Right atrium auricular region (tissue), 2 donors: ENCODE data around the gene ZRANB3. TPM values are rescaled to one million over a fixed set of nuclear protein-coding genes. Genes with fewer than 3 reads are reported as not detected.

Experiments used
- DNase-seq: peaks from one replicate; pipeline ENCODE4 v3.0.0-alpha.2; 2019; ENCODE audit warnings: low spot score
- H3K27ac ChIP-seq, 2 donors: fragments of 200-600 bp; sonication (generic); 1 replicate in 1 of 2; 2 replicates in 1 of 2; pipeline ENCODE4 v1.5.1; 2016 to 2019
- H3K27me3 ChIP-seq, 2 donors: fragments of 200-600 bp; sonication (generic); one replicate each; pipeline versions ENCODE4 v1.5.1 to v1.6.0; 2017 to 2019
- H3K36me3 ChIP-seq: fragments of 200-600 bp; sonication (generic); one replicate; pipeline ENCODE4 v1.5.1; 2016
- H3K4me1 ChIP-seq, 2 donors: fragments of 200-600 bp; sonication (generic); one replicate each; pipeline versions ENCODE4 v1.5.1 to v1.6.0; 2017 to 2019
- H3K4me3 ChIP-seq, 2 donors: fragments of 200-600 bp; sonication (generic); 1 replicate in 1 of 2; 2 replicates in 1 of 2; pipeline ENCODE4 v1.5.1; 2017 to 2019; ENCODE audit warnings: mild to moderate bottlenecking in 1 of 2, moderate library complexity in 1 of 2
- H3K9me3 ChIP-seq, 2 donors: fragments of 200-600 bp; sonication (generic); one replicate each; pipeline ENCODE4 v1.5.1; 2019
- total RNA-seq, 2 donors: library from RNA; depleted of rRNA; stranded (reverse); fragments of >200 nt; gene quantifications; one replicate each; pipeline ENCODE4 v1.1.0, GENCODE V29; 2016
- TF ChIP-seq, protein P1 (sequence below), 2 donors: fragments of 200-600 bp; sonication (generic); IDR thresholded peaks; one replicate each; pipeline ENCODE4 v1.5.1; 2019; ENCODE audit warnings: antibody characterized with exemption in 2 of 2

ZRANB3 gene
- 1 to 10 TPM; 1.6 to 2.3 TPM for total RNA-seq

DNA sequence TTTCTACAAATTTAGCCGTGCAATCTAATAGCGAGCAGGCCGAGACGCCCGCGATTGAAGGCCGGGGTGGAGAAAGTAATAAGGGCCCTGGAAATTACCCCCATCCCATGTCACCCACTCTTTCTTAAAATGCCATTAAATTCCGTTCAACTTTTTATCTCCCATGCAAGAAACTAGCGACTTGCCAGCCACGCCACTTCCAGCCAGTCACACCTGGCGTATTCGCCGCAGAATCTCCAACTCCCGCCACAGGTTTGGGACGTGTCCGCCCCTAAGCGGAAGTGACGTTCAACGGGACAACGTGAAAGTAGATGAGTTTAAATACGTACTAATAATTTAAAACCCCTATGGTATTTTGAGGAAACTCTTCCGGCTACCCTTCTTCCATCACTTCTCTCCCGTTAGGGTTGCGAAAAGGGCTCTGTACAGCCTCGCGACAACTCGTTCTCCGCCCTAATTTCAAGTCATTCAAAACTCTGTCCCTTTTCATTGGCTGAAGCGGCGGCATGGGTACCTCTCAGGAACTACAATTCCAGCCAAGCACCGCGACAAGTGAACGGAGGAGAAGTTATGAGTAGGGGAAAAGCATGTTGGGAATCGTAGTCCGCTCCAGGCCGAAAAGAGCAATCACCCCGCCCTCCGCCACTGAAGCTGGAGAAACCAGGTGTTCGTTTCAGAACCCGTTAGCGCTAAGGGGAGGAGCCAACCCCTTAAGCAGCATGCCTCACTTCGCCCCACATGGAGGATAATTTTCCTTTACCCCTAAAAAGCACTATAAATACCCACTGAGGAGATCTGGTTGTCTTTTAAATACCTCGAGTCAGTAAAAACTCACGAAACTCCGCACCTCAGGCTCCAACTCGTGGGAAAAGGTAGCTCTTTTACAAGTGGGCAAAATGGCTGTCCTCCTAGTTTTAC, at the start of gene ZRANB3:
TSS of gene ZRANB3 (minus strand) at position 906 of the 918 bp plus-strand sequence.
- TF ChIP-seq, protein P1, sequence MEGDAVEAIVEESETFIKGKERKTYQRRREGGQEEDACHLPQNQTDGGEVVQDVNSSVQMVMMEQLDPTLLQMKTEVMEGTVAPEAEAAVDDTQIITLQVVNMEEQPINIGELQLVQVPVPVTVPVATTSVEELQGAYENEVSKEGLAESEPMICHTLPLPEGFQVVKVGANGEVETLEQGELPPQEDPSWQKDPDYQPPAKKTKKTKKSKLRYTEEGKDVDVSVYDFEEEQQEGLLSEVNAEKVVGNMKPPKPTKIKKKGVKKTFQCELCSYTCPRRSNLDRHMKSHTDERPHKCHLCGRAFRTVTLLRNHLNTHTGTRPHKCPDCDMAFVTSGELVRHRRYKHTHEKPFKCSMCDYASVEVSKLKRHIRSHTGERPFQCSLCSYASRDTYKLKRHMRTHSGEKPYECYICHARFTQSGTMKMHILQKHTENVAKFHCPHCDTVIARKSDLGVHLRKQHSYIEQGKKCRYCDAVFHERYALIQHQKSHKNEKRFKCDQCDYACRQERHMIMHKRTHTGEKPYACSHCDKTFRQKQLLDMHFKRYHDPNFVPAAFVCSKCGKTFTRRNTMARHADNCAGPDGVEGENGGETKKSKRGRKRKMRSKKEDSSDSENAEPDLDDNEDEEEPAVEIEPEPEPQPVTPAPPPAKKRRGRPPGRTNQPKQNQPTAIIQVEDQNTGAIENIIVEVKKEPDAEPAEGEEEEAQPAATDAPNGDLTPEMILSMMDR (IDR thresholded peaks at IDR 0.05) = no peak
- Histone ChIP-seq H3K4me3 (peak within 1 kb of the TSS; percentile 71 to 93), H3K4me1 (peaks cover 0 to 22% of the 10 kb centered on the region in 2 donors), H3K27me3 (no peaks in the 10 kb centered on the region), H3K36me3 (no peaks in the 10 kb centered on the region), H3K27ac (peak within 1 kb of the TSS; percentile 93 to 95), H3K9me3 (no peaks in the 10 kb centered on the region)
- DNase-seq = peak; percentile 96

DNA sequence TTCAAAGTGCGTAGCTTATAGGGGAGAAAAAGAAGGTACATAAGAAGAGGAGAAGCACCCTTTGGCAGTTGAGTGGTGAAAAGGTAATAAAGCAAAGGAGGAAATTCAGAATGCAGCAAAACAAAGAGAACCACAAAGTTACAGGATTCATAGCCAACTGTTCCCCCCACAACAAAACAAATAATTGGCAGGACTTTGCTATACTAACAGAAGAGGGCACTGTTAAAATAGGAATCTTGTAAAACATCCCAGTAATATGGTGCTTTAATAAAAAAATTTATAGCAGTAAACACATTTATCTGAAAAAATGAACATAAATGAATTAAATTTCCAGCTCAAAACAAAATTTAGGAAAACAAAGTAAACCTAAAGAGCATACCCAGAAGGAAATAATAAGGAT, 42.6 kb upstream of the ZRANB3 start:
- Histone ChIP-seq H3K4me3 (no peak overlapping the region), H3K27me3 (no peaks in the 10 kb centered on the region), H3K36me3 (peaks cover 7% of the 10 kb centered on the region), H3K4me1 (no peaks in the 10 kb centered on the region), H3K27ac (no peak overlapping the region), H3K9me3 (no peaks in the 10 kb centered on the region)
- TF ChIP-seq, protein P1 (IDR thresholded peaks at IDR 0.05) = no peak
- DNase-seq = no peak

DNA sequence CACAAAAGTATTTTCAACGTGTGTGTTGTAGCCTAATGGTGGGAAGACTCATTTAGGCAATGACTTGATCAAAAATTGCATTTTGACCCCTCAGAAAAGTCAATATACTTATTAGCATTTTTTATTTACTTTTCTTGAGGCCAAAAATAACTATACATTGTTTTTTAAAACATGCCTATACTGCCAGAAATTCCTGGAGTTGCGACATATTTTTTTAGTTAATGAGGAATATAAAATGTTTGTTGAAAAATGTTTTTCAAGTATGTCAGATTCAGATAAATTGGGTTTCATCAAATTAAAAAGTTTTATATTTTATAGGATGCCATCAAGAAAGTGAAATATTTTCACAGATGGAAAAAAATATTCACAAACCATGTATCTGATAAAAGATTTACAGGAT, 39.9 kb upstream of the ZRANB3 start:
- no peak for DNase-seq
- TF ChIP-seq, protein P1 (IDR thresholded peaks at IDR 0.05) = no peak
- no peak overlapping the region for H3K27ac ChIP-seq
- no peaks in the 10 kb centered on the region for H3K4me1 ChIP-seq
- no peaks in the 10 kb centered on the region for H3K27me3 ChIP-seq
- no peaks in the 10 kb centered on the region for H3K9me3 ChIP-seq
- H3K36me3 ChIP-seq = peaks cover 7% of the 10 kb centered on the region
- no peak overlapping the region for H3K4me3 ChIP-seq

DNA sequence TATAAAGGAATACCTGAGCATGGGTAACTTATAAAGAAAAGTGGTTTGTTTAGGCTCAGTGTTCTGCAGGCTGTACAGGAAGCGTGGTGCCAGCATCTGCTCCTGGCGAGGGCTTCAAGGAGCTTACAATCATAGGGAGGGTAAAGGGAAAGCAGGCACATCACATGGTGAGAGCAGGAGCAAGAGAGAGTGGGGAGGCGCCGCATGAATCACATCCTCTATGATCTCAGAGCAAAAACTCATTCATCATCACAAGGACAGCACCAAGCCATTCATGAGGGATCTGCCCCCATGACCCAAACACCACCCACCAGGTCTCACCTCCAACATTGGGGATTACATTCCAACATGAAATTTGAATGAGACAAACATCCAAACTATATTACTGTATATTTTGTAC, 32.8 kb upstream of the ZRANB3 start:
- no peak for DNase-seq
- H3K9me3 ChIP-seq = no peaks in the 10 kb centered on the region
- no peak overlapping the region for H3K27ac ChIP-seq
- peaks cover 0 to 6% of the 10 kb centered on the region in 2 donors for H3K4me1 ChIP-seq
- no peaks in the 10 kb centered on the region for H3K36me3 ChIP-seq
- TF ChIP-seq, protein P1 (IDR thresholded peaks at IDR 0.05) = no peak
- no peak overlapping the region for H3K4me3 ChIP-seq
- H3K27me3 ChIP-seq = no peaks in the 10 kb centered on the region

DNA sequence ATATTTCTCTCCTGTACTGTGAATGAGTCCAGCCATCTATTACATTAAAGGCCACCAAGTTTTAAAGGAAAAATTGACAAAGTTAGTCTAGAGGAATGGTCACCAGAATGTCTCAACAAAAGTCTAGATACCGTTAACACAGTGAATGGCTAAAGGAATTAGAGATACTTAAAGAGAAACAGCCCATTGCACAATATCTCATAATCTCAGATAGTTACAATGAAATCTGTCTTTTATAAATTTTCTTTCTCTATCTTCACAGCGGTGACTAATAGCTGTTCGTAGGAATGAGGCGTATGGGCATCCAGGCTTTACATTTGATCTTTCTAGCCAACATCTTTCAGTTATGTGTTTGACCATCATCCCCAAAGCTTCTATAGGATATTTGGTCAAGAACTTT, 30.9 kb upstream of the ZRANB3 start:
- no peak overlapping the region for H3K4me3 ChIP-seq
- no peaks in the 10 kb centered on the region for H3K36me3 ChIP-seq
- peaks cover 0 to 13% of the 10 kb centered on the region in 2 donors for H3K4me1 ChIP-seq
- no peak overlapping the region for H3K27ac ChIP-seq
- no peak for DNase-seq
- H3K9me3 ChIP-seq = no peaks in the 10 kb centered on the region
- no peaks in the 10 kb centered on the region for H3K27me3 ChIP-seq
- TF ChIP-seq, protein P1 (IDR thresholded peaks at IDR 0.05) = no peak
